HG03439 (cell line): ENCODE data around the gene SCCPDH.

Experiments used
- ATAC-seq: cut with Tn5 transposase; IDR thresholded peaks from one replicate; pipeline ENCODE4 v1.9.1; 2021; ENCODE audit warnings: mild to moderate bottlenecking, moderate library complexity; ENCODE audit not compliant: unreplicated experiment

The SCCPDH gene

GRCh38 chr1:246748006-246748405, 23.8 kb downstream of the SCCPDH start:
- no peak for ATAC-seq

GRCh38 chr1:246748867-246749266, 24.7 kb downstream of the SCCPDH start:
- no peak for ATAC-seq

DNA sequence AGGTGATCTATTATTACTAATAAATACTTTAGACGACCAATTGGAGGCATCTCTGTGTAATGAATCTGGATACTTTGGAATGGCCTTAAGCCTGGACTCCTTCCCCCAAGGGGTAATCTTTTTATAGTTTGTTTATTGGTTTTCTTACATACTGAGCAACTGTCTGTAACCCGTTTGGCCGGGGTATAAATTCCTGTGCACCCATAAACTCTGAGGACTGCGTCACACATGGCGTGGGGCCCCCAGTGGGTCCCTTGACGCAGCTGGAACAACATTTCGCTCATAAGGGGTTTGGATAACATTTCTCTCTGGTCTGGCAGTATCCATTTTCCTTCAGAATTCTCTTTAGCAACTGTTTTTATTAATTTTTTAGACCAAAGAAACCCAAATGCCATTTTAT, 26.5 kb downstream of the SCCPDH start:
- no peak for ATAC-seq

- ATAC-seq = peak; percentile 84
Measured at GRCh38 chr1:246753670-246754535, 29.7 kb downstream of the SCCPDH start.

- no peak for ATAC-seq
Measured at GRCh38 chr1:246755419-246755818, 31.2 kb downstream of the SCCPDH start.

DNA sequence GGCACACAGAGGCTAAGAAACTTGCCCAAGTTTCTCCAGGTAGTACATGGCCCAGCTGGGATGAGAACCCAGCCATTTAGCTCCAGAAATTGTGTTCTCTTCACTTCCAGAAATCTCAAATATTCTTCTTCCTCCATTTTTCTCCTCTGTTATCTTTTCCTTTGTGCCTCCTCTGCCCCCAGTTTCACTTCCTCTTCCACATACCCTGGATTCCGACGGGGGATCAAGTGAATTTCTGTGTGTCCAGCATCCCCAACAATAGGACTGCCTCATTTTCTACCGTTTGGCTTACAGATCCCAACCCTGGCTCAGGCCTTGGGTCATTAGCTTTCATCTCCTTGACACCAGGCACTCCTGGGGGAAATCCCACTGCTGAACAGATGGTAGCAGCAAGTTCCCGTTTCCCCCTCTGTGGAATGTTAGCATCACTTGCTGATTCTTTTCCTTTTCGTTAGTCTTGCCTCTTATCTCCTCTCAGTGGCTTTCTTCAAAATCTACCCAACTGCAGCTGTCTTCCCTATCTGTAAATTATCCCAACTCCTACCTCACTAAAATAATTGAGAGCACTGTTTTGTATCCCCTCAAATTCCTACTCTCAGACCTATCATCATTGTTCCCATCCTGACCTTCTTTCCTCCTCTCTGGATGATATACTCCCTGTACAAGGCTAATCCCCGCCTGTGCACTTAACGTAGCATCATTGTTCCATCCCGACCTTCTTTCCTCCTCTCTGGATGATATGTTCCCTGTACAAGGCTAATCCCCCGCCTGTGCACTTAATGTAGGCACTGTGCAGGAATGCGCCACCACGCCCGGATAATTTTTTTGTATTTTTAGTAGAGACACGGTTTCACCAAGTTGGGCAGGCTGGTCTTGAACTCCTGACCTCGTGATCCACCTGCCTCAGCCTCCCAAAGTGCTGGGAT, 36.5 kb downstream of the SCCPDH start:
- ATAC-seq = no peak

DNA sequence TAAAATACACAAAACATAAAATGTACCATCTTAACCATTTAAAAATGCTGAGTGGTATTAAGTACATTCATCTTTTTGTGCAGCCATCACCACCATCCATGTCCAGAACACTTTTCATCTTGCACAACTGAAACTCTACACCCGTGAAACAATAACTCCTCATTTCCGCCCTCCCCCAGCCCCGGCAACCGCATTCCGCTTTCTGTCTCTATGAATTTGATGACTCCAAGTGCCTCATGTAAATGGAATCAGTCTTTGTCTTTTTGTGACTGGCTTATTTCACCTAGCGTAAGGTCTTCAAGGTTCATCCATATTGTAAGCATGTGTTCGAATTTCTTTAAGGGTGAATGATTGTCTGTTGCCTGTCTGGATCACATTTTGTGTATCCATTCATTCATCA, 37.2 kb downstream of the SCCPDH start:
- ATAC-seq = no peak

DNA sequence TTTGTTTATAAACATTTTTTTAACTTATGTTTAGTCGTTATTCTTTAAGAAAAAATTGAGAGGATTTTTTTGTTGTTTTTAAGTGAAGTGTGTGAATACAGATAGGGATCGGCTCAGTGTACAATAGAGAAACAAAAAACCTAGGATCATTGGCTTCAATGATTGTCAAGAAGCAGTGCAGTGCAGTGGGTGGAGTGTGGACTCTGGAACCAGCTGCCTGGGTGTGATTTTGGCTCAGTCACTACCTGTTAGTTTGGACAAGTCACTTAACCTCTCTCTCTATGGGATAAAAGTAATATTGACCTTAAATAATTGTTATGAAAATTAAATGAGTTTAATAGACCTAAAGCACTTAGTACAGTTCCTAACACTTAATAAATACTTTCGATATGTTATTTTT, 41.3 kb downstream of the SCCPDH start:
- ATAC-seq = no peak

- no peak for ATAC-seq
Measured at GRCh38 chr1:246768403-246769020, 44.3 kb downstream of the SCCPDH start.

DNA sequence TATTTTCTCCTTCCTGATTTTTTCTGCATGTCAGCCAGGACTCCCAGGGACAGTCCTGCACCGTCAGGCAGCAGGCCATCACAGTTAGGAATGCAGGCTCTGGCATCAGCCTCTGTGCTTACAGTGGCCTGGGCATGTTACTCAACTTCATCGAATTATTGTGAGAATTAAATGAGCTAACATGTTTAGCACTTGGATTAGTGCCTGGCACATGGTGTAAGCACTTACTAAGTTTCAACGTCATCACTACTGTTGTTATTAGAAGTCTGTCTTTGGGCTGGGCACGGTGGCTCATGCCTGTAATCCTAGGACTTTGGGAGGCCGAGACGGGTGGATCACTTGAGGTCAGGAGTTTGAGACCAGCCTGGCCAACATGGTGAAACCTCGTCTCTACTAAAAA, 45.1 kb downstream of the SCCPDH start:
- no peak for ATAC-seq

DNA sequence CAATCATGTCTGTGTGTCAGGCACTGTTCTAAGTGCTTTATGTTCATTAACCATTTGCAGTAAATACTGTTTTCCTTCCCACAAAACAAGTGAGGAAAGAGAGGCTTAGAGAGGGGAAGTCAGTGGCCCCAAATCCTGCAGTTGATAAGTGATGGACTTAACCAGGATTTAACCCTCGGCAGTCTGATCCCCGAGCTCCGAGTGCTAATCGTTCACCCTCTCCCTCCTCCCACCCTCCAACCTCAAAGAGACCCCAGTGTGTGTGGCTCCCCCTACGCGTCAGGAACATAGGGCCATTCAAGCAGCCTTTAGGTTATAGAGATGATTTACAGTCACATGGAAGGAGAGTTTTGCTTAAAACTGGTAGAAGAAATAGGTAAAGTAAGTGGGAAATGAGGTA, 47.2 kb downstream of the SCCPDH start:
- ATAC-seq = no peak

- peak; percentile 9 for ATAC-seq
Measured at GRCh38 chr1:246772686-246773085, 48.5 kb downstream of the SCCPDH start.

DNA sequence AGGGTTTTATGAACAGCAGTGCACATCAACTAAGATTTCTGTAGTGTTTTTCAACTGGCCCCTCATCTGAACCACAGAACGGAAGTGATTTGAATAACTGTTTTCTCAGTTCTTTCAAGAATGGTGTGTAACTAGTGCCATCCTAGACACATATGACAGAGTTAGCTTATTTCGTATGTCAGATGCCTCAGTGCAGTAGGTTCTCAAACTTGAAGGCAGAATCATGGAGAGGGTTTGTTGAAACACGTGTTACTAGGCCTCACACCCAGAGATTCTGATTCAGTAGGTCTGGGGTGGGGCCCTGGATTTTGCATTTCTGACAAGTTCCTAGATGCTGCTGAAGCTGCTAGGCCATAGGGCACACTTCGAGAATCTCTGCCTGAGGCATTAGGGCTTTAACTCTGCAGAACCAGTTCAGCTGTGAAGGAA, 49.0 kb downstream of the SCCPDH start:
- peak; percentile 93 for ATAC-seq

GRCh38 chr1:246775531-246776385, 51.5 kb downstream of the SCCPDH start:
- no peak for ATAC-seq

DNA sequence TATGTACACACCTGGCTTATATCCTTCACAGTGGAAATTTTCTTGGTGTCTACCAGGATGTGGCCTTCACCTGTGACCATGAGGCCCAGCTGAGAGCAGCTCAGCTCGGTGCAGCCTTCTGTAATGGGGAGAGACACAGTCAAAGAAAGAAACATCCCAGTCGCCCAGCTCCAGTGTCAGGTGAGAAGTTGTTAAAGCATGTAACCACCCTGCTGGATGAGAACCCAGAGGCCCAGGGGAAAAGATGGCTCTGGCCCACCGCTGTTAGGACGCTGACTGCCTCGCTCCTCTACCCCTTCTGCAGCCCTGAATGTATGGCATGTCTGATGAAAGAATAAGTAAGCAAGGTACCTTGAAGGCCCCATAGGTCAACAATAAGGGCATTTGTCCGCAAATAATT, 52.7 kb downstream of the SCCPDH start:
- ATAC-seq = no peak

DNA sequence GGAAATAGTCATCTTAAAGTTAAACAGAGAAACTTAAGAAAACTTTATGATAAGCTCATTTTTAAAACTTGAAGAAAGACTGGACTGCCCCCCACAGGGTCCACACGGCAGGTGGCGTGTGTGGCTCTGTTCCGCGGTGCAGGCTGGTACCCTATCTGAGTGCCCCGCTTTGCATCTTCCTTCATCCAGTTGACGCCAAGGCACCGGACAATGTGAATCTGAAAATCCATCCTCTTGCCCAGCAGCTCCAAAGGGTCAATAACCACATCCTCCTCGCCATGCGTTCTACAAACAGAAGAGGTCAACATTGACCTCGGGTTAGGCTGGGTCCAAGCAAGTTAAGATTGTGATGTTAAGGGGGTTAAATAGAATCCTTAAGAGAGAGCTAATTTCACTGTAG, 54.5 kb downstream of the SCCPDH start:
- no peak for ATAC-seq

- ATAC-seq = no peak
Measured at GRCh38 chr1:246779561-246780175, 55.5 kb downstream of the SCCPDH start.

DNA sequence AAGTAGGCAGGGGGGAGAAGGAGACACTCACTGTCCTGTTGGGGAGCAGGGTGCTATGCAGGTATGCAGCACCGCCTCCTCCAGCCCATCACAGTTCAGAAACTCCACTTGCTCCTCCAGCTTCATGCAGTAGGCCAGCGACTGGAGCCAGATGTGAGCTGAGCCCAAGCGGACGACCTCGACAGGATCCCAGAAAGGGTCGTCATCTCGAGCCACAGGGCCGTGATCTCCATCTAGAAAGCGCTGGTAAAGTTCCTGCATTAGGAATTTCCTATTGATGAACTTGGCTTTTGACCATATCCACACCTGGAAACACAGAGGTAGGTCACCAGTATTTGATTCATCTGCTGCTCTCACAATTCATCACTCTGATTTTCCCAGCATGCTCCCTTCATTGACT, 56.1 kb downstream of the SCCPDH start:
- ATAC-seq = no peak

DNA sequence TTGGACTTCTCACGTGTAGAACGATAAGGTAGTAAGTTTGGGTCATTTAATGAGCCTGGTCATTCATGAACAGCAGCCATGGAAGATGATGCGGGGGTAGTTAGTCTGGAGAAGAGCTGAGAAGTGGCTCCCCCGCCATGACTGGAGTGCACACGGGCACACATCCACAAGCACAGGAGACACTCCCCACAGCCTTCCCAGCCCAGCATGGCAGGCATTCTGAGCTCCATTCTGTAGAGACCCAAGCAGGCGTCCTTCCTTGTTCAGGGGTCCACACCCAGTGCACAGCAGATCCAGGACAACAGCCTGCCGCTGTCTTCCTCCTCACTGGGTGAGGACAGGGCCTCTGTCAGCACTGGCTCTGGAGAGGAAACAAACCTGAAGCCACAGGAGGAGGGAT, 57.0 kb downstream of the SCCPDH start:
- no peak for ATAC-seq
